Measurements from ENCODE around the gene TRUB1. TPM values are rescaled to one million over a fixed set of nuclear protein-coding genes. Genes with fewer than 3 reads are reported as not detected.

TRUB1 gene
- total and polyA plus RNA-seq, 8 donors = 2.5 to 9.2 (median 6.5) TPM

GRCh38 chr10:114967071-114967470, 29.1 kb downstream of the TRUB1 start:
- peak in 1 of 4 donors; percentile 49 for ATAC-seq

GRCh38 chr10:114970515-114970914, 32.5 kb downstream of the TRUB1 start:
- intact Hi-C loops (cut with DNase I) = no loop called here
- no peak overlapping the region for H3K27ac ChIP-seq
- no peaks in the 10 kb centered on the region for H3K9me3 ChIP-seq
- ATAC-seq (no peak), DNase-seq (no peak), FAIRE-seq (no peak)
- no peak for TF ChIP-seq CTCF (IDR thresholded peaks at IDR 0.05)
- no peaks in the 10 kb centered on the region for H3K4me1 ChIP-seq
- 84 to 85% methylated on average over 4 of the region's 4 CpGs for WGBS, 2 donors
- H3K27me3 ChIP-seq = no peaks in the 10 kb centered on the region
- no peak overlapping the region for H3K4me3 ChIP-seq
- no peaks in the 10 kb centered on the region for H3K36me3 ChIP-seq

More at GRCh38 chr10:114967071-114967470, 29.1 kb downstream of the TRUB1 start:
- 70 to 72% methylated on average over 2 of the region's 2 CpGs for WGBS, 2 donors
- no peaks in the 10 kb centered on the region for H3K27me3 ChIP-seq
- FAIRE-seq (no peak), DNase-seq (no peak)
- intact Hi-C loops (cut with DNase I) = no loop called here
- H3K27ac ChIP-seq = no peak overlapping the region
- H3K4me3 ChIP-seq = no peak overlapping the region
- no peak for TF ChIP-seq CTCF (IDR thresholded peaks at IDR 0.05)
- no peaks in the 10 kb centered on the region for H3K36me3 ChIP-seq
- no peaks in the 10 kb centered on the region for H3K4me1 ChIP-seq
- H3K9me3 ChIP-seq = no peaks in the 10 kb centered on the region

DNA sequence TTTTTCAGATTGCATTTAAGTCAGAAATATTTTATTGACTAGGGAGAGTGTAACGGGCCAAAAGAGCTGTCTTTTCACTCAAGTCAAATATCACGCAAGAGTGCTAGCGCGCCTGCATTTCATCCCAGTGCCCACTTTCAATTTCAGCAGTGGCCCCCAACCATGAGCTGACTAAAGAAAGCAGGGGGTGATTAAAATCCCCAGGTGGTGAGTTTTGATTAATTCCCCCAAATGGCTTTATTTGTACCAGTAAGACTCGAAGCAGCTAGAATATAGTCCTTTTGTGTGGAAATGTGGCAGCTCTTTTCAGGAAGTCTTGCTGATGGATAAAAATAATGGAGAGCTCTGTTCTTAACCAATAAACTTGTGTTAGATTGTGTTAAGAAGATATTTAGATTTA, 35.3 kb downstream of the TRUB1 start:
- 94 to 97% methylated on average over 5 of the region's 5 CpGs for WGBS, 2 donors
- no peaks in the 10 kb centered on the region for H3K9me3 ChIP-seq
- FAIRE-seq (no peak), ATAC-seq (no peak), DNase-seq (no peak)
- no peaks in the 10 kb centered on the region for H3K36me3 ChIP-seq
- intact Hi-C loops (cut with DNase I) = no loop called here
- H3K27ac ChIP-seq = no peak overlapping the region
- no peak for TF ChIP-seq CTCF (IDR thresholded peaks at IDR 0.05)
- no peak overlapping the region for H3K4me3 ChIP-seq
- H3K27me3 ChIP-seq = no peaks in the 10 kb centered on the region
- no peaks in the 10 kb centered on the region for H3K4me1 ChIP-seq

DNA sequence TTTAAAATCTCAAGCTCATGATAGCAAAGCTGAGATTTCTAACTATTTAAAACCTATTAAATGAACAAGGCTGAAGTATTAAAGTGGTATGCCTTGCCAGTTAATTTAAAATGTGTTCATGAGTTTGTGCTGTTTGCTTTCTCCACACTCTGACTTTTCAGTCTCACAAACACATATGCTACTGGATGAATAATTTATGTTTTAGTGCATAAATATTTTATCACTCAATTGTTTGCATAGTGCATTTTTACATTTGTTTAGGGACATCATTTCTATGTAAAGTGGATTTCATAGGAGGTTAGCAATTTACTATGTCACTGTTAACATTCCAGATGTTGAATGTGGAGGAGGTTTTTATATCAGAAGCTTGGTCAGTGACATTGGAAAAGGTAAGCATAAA, 36.0 kb downstream of the TRUB1 start:
- intact Hi-C loops (cut with DNase I) = no loop called here
- no peaks in the 10 kb centered on the region for H3K27me3 ChIP-seq
- no peak for FAIRE-seq
- H3K36me3 ChIP-seq = no peaks in the 10 kb centered on the region
- TF ChIP-seq CTCF (IDR thresholded peaks at IDR 0.05) = no peak
- H3K27ac ChIP-seq = no peak overlapping the region
- no peaks in the 10 kb centered on the region for H3K9me3 ChIP-seq
- no peaks in the 10 kb centered on the region for H3K4me1 ChIP-seq
- ATAC-seq = no peak
- no peak overlapping the region for H3K4me3 ChIP-seq
- no peak for DNase-seq

- WGBS, 2 donors = 96 to 97% methylated on average over 5 of the region's 5 CpGs
- H3K27ac ChIP-seq = no peak overlapping the region
- FAIRE-seq = no peak
Measured at GRCh38 chr10:114974625-114975024, 36.6 kb downstream of the TRUB1 start.

More at GRCh38 chr10:114974625-114975024, 36.6 kb downstream of the TRUB1 start:
- no peaks in the 10 kb centered on the region for H3K36me3 ChIP-seq
- no peak for TF ChIP-seq CTCF (IDR thresholded peaks at IDR 0.05)
- no peaks in the 10 kb centered on the region for H3K4me1 ChIP-seq
- no peak overlapping the region for H3K4me3 ChIP-seq
- intact Hi-C loops (cut with DNase I) = no loop called here
- no peaks in the 10 kb centered on the region for H3K9me3 ChIP-seq
- ATAC-seq = peak in 1 of 4 donors; percentile 42
- H3K27me3 ChIP-seq = no peaks in the 10 kb centered on the region
- no peak for DNase-seq

Data from pancreas (tissue), 10 donors.